ENCODE data around the gene ENPP6.

DNA sequence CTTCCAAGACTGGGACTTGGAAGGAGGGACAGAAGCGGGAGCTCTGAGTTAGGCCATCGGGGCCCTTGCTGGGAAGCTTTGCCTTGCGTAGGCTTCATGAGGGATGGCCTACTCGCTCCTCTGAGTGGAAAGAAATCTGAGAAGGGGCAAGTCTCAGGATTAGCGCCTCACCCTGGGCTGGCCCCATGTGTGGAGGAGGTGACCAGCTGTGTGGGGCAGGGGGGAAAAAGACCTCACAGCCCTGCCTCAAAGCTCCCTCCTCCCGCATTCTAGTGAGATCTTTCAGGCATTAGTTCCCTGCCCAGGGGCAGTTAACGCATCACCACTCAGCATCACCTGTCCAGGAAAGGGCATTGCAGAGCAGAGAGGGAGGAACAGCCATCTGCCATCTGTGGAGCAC lies 156.1 kb downstream of the ENPP6 start:
- TF ChIP-seq, protein P1, sequence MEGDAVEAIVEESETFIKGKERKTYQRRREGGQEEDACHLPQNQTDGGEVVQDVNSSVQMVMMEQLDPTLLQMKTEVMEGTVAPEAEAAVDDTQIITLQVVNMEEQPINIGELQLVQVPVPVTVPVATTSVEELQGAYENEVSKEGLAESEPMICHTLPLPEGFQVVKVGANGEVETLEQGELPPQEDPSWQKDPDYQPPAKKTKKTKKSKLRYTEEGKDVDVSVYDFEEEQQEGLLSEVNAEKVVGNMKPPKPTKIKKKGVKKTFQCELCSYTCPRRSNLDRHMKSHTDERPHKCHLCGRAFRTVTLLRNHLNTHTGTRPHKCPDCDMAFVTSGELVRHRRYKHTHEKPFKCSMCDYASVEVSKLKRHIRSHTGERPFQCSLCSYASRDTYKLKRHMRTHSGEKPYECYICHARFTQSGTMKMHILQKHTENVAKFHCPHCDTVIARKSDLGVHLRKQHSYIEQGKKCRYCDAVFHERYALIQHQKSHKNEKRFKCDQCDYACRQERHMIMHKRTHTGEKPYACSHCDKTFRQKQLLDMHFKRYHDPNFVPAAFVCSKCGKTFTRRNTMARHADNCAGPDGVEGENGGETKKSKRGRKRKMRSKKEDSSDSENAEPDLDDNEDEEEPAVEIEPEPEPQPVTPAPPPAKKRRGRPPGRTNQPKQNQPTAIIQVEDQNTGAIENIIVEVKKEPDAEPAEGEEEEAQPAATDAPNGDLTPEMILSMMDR (IDR thresholded peaks at IDR 0.05; ENCODE audit: poor library complexity, severe bottlenecking): no peak
- TF ChIP-seq EZH2 (IDR thresholded peaks at IDR 0.05; ENCODE audit: borderline replicate concordance, insufficient read depth, low read length, poor library complexity, severe bottlenecking) (no peak), SMC3 (conservative IDR thresholded peaks at IDR 0.05; ENCODE audit: poor library complexity) (no peak), EP300 (conservative IDR thresholded peaks at IDR 0.05; ENCODE audit: poor library complexity, severe bottlenecking) (no peak), POLR2AphosphoS5 (IDR thresholded peaks at IDR 0.05) (no peak), RAD21 (conservative IDR thresholded peaks at IDR 0.05) (no peak)
- TF ChIP-seq, protein P2, sequence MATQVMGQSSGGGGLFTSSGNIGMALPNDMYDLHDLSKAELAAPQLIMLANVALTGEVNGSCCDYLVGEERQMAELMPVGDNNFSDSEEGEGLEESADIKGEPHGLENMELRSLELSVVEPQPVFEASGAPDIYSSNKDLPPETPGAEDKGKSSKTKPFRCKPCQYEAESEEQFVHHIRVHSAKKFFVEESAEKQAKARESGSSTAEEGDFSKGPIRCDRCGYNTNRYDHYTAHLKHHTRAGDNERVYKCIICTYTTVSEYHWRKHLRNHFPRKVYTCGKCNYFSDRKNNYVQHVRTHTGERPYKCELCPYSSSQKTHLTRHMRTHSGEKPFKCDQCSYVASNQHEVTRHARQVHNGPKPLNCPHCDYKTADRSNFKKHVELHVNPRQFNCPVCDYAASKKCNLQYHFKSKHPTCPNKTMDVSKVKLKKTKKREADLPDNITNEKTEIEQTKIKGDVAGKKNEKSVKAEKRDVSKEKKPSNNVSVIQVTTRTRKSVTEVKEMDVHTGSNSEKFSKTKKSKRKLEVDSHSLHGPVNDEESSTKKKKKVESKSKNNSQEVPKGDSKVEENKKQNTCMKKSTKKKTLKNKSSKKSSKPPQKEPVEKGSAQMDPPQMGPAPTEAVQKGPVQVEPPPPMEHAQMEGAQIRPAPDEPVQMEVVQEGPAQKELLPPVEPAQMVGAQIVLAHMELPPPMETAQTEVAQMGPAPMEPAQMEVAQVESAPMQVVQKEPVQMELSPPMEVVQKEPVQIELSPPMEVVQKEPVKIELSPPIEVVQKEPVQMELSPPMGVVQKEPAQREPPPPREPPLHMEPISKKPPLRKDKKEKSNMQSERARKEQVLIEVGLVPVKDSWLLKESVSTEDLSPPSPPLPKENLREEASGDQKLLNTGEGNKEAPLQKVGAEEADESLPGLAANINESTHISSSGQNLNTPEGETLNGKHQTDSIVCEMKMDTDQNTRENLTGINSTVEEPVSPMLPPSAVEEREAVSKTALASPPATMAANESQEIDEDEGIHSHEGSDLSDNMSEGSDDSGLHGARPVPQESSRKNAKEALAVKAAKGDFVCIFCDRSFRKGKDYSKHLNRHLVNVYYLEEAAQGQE (IDR thresholded peaks at IDR 0.05; ENCODE audit: borderline replicate concordance): no peak

Measured in neural cell (in vitro differentiated cells).